NCI-H1105 (cell line): Measurements from ENCODE around the gene MAP7D1.
"Not testable (repeated sequence)": the region's sequence is repeated elsewhere in the genome, so short reads cannot be mapped to it uniquely, and the experiment has no call there.

Source experiments
- DNase-seq: peaks from one replicate; lab custom pipeline; 2025; lab: John Stamatoyannopoulos, UW

Gene MAP7D1

DNA sequence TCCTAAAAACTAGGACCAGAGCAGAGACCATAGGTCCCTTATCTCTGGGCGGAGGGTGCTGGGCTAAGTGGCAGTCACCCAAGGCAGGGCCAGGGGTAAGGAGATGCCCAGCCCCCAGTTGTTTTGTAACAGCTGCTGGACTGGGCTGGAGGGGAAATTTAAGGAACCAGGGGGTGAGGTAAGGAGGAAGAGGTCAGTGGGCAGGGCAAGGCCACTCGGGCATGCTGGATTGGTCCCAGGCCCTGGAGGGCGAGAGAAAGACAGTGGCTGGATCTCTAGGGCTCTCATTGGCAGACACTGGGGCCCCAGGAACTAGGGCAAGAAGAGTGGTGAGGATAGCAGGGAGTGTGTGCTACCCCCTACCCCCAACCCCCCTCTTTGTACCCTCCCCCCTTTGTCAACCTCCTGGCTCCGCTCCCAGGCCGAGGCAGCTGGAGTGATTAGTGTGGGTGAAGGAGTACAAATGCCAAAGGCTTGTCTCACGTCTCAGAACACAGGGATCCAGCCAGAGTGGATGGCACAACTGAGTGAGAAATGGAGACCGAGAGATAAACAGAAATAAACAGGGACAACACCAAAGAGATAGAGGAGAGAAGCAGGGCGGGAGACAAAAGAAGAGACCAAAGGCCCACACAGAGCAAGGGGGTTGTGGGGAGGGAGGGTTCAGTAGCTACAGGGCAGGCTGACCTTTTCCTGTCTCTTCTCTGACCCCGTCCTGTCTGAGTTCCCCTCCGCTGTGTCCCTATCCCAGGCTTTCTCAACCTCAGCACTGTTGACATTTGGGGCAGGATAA, 47.8 kb downstream of the MAP7D1 start:
- peak; percentile 56 for DNase-seq

DNA sequence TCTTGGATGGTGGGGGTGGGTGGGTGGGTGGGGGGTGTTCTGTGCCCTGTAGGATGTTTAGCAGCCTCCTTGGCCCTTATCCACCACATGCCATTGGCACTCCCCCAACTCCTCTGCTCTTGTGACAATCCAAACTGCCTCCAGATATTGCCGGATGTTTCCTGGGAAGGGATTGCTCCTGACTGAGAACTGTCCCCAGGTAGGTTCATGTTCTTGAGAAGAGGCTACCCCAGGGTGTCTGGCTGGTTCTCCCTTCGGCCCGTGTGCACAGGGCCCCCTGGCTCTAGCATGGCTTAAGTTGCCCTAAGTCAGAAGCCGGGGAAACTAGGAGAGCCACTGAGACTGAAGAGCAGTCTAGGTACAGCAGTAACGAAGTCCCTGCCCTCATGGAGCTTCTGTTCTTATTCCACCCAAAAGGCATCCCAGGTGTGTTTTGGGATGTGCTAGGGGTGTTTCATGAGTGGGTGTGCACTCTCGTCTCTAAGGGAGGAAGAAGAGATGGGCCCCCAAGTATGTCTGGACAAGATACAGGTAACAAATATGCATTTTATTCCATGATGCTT, 48.5 kb downstream of the MAP7D1 start:
- no peak for DNase-seq

DNA sequence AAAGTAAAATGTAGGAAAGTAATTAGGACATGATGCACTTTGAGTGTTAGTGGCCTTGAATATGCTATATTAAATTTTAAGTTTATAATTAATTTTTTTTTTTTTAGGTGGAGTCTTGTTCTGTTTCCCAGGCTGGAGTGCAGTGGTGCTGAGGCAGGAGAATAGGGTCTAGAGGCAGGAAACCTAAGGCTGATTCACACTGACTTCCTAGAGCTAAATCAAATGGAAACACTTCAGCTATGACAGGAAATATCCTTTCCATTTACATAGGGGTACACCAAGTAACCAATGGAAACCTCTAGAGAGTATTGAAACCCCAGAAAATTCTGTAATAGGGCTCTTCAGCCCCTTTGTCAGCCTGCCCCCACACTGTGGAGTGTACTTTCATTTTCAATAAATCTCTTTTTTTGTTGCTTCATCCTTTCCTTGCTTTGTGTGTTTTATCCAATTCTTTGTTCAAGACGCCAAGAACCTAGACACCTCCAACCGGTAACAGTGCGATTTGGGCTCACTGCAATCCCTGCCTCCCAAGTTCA, 50.4 kb downstream of the MAP7D1 start:
- no peak for DNase-seq

DNA sequence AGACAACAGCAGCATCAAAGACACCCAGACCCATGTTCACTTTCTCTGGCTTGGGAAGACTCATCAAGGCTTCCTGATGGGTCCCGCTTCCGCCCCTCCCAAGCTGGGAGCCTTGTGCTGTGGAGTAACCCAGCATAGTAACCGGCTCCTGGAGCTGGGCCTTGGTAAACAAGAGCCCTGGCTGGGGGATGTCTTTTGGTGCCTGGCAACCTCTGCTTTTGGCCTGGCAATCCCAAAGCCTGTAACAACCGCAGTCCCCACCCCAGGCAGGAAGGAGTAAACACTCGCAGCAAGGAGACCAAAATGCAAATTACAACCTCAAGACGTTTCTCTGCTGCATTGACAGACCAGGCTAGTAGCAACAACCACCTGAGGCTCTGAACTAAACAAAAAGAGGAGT, 51.4 kb downstream of the MAP7D1 start:
- no peak for DNase-seq

DNA sequence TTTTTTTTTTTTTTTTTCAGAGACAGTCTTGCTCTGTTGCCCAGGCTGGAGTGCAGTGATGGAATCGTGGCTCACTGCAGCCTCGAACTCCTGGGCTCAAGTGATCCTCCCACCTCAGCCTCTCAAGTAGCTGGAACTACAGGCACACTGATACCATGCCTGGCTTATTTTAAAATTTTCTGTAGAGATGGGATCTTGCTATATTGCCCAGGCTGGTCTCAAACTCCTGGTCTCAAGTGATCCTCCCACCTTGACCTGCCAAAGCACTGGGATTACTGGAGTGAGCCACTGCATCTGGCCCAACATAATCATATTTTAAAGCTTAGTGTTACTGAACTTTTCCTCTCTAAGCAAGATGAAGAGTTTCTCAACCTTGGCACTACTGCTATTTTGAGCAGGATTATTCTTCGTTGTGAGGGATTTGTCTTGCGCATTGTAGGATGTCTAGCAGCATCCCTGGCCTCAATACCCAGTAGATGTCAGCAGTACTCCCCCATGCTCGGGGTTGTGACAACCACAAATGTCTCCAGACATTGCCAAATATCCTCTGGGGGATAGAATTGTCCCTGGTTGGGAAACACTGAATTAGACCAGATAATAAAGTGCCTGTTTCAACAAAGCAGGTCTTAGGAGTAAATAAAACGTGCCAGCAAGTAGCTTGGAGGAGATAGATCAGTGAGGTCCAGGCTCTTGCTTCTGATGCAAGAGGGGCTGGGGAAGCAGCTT, 53.2 kb downstream of the MAP7D1 start:
- DNase-seq: no peak

DNA sequence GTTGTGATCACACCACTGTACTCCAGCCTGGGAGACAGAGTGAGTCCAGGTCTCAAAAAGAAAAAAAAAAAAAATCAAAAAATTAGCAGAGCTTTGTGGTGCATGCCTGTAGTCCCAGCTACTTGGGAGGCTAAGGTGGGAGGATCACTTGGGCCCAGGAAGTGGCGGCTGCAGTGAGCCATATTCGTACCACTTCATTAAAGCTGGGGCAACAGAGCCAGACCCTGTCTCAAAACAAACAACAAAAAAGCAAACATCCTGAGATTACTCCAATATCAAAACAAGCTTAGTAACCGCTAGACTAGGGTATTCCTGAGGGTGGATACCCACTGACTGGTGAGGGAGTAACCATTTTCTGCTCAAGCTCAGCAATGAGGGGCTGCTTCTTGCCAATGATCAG, 55.3 kb downstream of the MAP7D1 start:
- no peak for DNase-seq

DNA sequence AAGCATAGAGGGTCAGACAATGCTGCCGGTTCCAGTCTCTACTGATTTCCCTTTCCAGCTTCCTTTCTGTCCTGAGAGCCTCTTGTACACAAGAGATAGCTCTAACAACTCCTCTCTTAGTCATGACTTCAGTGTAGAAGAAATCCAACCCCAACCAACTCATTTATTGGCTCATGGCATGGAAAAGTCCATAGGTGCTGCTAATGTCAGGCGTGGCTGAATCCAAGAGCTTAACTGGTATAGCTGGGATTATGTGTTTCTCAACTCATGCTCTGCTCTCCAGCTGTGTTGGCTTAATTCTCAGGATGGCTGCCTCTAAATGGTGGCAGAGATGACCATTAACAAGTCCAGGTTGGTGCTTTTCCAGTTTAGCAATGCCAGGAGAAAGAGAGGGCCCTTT, 55.9 kb downstream of the MAP7D1 start:
- DNase-seq: no peak

DNA sequence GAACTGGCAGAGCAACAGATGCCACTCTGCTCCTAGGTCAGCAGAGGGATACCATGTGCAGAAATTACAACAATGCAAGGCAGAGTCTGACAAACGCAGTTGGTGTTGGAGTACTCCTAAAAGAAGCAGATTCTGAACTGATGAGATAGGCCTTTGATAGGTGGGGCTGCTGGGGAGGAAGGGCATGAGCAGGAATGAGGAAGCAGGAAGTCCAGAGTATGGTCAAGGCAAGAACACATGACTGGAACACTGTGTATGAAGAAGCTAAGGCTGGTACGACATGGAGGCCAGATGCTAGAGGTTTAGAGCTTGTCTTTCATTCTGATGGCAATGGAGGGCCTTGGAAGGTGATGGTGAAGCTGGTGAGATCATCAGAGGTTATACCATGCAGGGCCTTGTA, 56.8 kb downstream of the MAP7D1 start:
- DNase-seq: no peak

DNA sequence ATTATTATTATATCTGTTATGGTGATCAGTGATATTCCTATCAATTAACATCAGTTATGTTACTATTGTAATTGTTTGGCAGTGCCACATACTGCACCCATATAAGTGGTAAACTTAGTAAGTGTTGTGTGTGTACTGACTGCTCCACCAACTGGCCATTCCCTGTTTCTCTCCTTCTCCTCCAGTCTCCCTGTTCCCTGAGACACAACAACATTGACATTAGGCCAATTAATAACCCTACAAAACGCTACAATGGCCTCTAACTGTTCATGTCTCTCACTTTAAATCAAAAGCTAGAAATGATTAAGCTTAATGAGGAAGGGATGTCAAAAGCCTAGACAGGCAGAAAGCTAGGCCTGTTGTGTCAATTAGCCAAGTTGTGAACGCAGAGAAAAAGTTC, 61.7 kb downstream of the MAP7D1 start:
- DNase-seq: no peak

DNA sequence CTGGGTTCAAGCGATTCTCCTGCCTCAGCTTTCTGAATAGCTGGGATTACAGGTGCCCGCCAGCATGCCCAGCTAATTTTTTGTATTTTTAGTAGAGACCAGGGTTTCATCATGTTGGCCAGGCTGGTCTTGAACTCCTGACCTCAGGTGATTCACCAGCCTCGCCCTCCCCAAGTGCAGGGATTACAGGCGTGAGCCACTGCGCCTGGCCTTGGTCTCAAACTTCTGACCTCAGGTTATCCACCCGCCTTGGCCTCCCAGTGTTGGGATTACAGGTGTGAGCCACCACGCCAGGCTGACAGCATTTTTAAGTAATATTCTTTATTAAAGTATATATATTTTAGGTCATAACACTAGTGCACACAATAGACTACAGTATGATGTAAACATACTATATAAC, 65.9 kb downstream of the MAP7D1 start:
- DNase-seq: not testable (repeated sequence)

DNA sequence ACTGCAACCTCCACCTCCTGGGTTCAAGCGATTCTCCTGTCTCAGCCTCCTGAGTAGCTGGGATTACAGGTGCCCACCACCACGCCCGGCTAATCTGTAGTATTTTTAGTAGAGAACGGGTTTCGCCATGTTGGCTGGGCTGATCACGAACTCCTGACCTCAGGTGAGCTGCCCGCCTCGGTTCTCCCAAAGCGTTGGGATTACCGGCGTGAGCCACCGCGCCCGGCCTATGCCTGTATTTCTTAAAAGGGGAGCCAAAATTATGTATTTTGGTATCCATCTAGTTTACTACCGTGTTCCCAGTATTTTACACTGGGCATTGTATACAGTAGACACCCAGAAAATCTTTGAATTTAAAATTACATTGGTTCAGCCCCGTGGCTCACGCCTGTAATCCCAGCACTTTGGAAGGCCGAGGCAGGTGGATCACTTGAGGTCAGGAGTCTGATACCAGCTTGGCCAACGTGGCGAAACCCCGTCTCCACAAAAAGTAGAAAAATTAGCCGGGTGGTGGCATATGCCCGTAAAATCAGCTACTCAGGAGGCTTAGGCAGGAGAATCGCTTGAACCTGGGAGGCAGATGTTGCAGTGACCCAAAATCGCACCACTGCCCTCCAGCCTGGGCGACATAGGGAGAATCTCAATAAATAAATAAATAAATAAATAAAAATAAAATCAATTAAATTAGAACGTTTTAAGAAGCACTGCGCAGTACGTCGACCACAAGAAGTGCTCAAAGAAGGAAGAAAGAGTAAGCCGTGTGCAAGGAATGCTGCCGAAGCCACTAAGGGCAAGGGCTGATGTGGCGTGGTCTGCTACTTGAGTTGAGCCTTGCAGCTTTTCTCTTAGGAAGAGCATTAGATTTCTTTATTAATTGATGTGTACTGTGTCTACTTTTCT, 66.8 kb downstream of the MAP7D1 start:
- no peak for DNase-seq

DNA sequence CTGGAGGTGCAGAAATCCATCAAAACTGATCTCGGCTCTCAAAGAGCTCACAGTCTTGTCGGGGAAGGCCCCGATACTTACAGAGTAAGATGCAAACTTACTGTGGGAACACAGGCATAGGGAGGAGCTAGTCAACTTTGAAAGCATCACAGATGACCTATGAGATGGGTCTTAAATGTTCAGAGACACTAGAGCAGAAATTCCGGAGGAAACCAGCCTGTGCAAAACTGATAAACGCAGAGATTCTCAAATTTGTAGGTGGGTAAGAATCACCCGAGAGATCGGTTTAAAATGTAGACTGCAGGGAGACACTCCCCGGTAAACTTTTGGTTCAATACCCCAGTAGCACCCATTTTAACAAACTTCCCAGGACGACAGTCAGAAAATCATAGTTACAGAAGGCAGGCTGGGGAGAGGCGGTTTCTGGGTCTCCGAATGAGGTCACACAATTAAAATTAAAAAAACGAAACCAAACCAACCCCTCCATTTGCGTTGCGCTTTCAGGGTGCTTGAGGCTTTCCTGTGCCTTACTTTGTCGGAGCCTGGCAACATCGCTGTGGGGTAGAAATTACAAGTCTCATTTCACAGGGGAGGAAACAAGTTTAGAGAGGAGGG, 67.5 kb downstream of the MAP7D1 start:
- no peak for DNase-seq

DNA sequence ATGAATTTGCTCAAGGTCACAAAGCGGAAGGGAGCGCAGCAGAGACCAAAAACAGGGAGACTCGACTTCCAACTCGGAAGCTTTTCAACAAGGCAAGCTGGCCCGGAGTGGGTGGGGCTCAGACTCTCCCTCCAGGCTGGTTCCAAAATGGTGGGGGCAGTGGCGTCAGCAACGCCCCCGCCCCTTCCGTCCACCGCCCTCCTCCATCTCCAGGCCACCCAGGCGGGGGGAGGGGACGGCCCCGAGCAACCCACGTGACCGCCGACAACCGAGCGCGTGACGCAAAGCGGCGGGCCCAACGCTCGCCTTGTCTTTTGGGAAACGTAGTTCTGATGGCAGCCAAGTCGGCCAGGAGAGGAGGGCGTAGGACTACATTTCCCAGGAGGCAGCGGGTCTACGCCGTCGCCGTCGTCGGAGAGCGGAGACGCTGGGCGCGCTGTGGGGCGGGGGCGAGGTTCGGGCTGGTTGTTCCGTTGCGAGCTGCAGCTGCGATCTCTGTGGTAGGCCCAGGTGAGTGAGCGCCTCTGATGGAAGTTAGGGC, 68.1 kb downstream of the MAP7D1 start, which contains the start of gene THRAP3:
TSS of gene THRAP3 (plus strand) at position 448 of the 541 bp plus-strand sequence. CDS start 58,121 bp downstream, outside the sequence.
- peak; percentile 99 for DNase-seq

DNA sequence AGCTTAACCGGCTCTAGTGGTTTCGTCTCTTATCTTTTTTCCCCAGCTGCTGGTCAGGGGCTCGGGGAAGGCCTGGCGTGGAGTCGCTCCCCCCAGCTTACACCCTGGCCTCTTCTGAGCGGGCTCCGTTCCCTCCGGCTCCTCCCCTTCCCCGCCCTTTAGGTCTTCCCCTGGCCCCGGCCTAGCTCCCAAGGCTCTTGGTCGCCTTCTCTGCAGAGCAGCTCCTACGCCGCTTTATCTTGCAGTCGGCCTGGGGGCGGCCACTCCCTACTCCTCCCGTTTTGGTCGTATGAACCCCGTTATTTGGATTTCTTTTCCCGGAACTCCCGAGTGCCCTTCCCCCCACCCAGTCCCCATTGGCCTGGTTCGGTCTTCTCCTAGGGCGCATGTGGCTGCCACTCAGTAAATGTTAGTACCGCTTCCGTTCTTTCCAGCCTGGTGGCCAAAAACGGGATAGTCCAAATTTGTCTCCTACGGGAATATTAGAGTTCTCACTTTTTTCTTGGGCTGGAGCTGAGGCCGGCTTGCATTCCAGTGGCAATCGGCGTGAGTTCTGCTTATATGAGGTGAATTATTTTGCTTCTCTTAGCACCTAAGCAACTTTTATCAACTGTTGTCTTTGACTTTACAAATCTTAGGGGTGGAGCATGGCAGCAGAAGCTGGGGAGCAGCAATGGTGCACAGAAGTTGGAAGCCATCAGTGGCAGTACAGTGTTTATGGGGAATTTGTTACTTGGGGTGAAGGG, 68.8 kb downstream of the MAP7D1 start:
- peak; percentile 77 for DNase-seq

DNA sequence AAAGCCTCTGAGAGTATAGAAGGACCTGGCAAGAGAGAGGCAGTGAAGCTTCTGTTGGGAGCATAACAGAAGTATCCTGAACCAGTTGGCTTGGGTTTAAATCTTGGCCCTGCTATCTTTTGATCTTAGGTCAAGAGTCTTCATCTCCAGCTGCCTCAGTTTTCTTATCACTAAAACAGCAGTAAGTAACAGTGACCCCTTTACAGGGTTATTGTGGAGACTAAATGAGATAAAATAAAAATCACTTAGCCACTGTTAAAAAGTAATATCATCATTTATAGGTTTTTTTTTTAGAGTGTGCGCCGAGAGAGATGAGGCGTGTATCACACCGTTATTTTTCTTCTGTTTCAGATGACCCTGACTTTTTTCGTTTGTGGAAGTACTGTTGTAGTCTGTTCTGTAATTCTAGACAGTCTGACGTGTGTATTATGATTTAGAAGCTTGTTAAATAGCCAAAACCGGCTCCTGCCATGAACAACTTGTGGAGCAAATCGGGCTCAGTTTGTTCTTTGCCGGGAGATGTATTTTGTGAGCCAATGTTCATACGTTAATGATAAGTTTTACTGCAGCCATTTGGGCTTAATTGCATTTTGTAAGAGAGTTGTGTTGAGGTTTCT, 69.4 kb downstream of the MAP7D1 start:
- no peak for DNase-seq

DNA sequence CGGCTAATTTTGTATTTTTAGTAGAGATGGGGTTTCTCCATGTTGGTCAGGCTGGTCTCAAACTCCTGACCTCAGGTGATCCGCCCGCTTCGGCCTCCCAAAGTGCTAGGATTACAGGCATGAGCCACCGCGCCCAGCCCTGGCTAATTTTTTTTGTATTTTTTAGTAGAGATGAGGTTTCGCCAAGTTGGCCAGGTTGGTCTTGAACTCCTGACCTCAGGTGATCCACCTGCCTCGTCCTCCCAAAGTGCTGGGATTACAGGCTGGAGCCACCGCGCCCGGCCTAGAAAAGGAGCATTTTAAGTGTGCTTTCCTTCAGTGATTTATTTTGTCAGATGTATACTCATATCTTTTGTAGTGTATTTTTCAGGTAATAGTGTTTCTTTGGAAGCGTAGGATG, 74.3 kb downstream of the MAP7D1 start:
- not testable (repeated sequence) for DNase-seq
